Measurements from ENCODE around the gene AGBL1. TPM values are rescaled to one million over a fixed set of nuclear protein-coding genes. Genes with fewer than 3 reads are reported as not detected.

Gene AGBL1
- polyA plus RNA-seq, 1 experiment, result not detected

DNA sequence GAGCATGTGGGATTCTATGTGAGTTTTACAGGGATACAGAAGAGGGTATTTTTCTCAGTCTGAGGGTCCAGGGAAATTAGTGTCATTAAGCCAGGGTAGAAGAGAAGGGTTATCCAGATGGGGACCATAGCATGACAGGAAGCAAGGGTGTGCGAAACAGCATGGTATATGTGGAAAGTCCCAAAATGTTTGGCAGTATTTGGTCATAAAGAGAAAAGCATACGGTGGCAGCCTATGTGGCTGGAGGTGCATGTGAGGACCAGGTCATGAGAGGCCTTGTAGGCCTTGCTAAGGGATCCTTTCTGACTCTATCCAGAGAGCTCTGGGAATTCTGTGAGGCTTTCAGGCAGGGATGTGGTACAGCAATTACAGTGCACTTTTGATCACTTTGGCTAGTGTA lies 411.4 kb downstream of the AGBL1 start:
- TF ChIP-seq CTCF (IDR thresholded peaks at IDR 0.05; ENCODE audit: insufficient read depth, low read depth, low read length), result no peak
- POLR2A ChIA-PET, result no interaction called here
- no peaks in the 10 kb centered on the region for H3K27me3 ChIP-seq (ENCODE audit: control insufficient read depth, insufficient read depth, low read length)
- H3K4me3 ChIP-seq (ENCODE audit: low read depth, low read length), result no peak overlapping the region
- CTCF ChIA-PET, result no interaction called here
- no peaks in the 10 kb centered on the region for H3K36me3 ChIP-seq (ENCODE audit: control insufficient read depth, insufficient read depth, low read length)
- DNase-seq (ENCODE audit: low read depth), result no peak

- DNase-seq (ENCODE audit: low read depth), result no peak
- POLR2A ChIA-PET, result no interaction called here
- no peak overlapping the region for H3K4me3 ChIP-seq (ENCODE audit: low read depth, low read length)
- CTCF ChIA-PET, result no interaction called here
- no peak for TF ChIP-seq CTCF (IDR thresholded peaks at IDR 0.05; ENCODE audit: insufficient read depth, low read depth, low read length)
- H3K36me3 ChIP-seq (ENCODE audit: control insufficient read depth, insufficient read depth, low read length), result no peaks in the 10 kb centered on the region
- H3K27me3 ChIP-seq (ENCODE audit: control insufficient read depth, insufficient read depth, low read length), result no peaks in the 10 kb centered on the region
Observed at GRCh38 chr15:86493884-86494283, 414.2 kb downstream of the AGBL1 start.

DNA sequence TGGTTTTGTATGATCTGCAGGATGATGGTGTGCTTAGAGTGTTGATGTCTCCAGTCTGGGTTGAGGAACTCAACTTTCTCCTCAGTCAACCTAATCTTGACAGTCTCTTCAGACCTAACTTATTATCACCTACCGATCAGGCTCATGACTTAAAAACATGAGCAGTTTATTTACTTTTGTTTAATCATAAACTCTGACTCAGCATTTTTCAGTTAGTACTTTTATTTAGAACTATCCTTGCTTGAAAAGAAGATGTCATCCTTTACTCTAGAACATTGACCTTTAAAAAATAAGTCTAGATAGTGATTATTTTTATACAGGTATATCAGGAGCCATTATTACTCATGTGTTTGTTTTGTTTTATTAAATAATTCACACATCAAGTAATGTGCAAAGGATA lies 414.8 kb downstream of the AGBL1 start:
- H3K27me3 ChIP-seq (ENCODE audit: control insufficient read depth, insufficient read depth, low read length), result no peaks in the 10 kb centered on the region
- ChIA-PET CTCF (no interaction called here), POLR2A (no interaction called here)
- no peak for TF ChIP-seq CTCF (IDR thresholded peaks at IDR 0.05; ENCODE audit: insufficient read depth, low read depth, low read length)
- H3K36me3 ChIP-seq (ENCODE audit: control insufficient read depth, insufficient read depth, low read length), result no peaks in the 10 kb centered on the region
- H3K4me3 ChIP-seq (ENCODE audit: low read depth, low read length), result no peak overlapping the region
- DNase-seq (ENCODE audit: low read depth), result no peak

- Histone ChIP-seq H3K27me3 (ENCODE audit: control insufficient read depth, insufficient read depth, low read length) (no peaks in the 10 kb centered on the region), H3K4me3 (ENCODE audit: low read depth, low read length) (no peak overlapping the region), H3K36me3 (ENCODE audit: control insufficient read depth, insufficient read depth, low read length) (no peaks in the 10 kb centered on the region)
- TF ChIP-seq CTCF (IDR thresholded peaks at IDR 0.05; ENCODE audit: insufficient read depth, low read depth, low read length), result no peak
- POLR2A ChIA-PET, result no interaction called here
- CTCF ChIA-PET, result interaction anchor here (0.6 kb wide), 1 partner anchor 13 kb away, joined by 3 read pairs; no protein-coding TSS in a partner anchor
- no peak for DNase-seq (ENCODE audit: low read depth)
Observed at GRCh38 chr15:86502301-86502700, 422.6 kb downstream of the AGBL1 start.

- no peak overlapping the region for H3K4me3 ChIP-seq (ENCODE audit: low read depth, low read length)
- no peak for DNase-seq (ENCODE audit: low read depth)
- POLR2A ChIA-PET, result no interaction called here
- no peak for TF ChIP-seq CTCF (IDR thresholded peaks at IDR 0.05; ENCODE audit: insufficient read depth, low read depth, low read length)
- H3K36me3 ChIP-seq (ENCODE audit: control insufficient read depth, insufficient read depth, low read length), result no peaks in the 10 kb centered on the region
- H3K27me3 ChIP-seq (ENCODE audit: control insufficient read depth, insufficient read depth, low read length), result no peaks in the 10 kb centered on the region
- CTCF ChIA-PET, result no interaction called here
Observed at GRCh38 chr15:86505951-86506350, 426.3 kb downstream of the AGBL1 start.

Measured in BJ (cell line).